Measurements from ENCODE around the gene IGFBP6. TPM values are rescaled to one million over a fixed set of nuclear protein-coding genes. Genes with fewer than 3 reads are reported as not detected.

Gene IGFBP6
- total and polyA plus RNA-seq, 4 donors: 1.6 to 17.6 (median 12.0) TPM

GRCh38 chr12:53055471-53056266 is 41.8 kb upstream of the IGFBP6 start:
- no peaks in the 10 kb centered on the region for H3K27me3 ChIP-seq (ENCODE audit: control insufficient read depth in 4 of 4, insufficient read depth in 4 of 4, low read length in 3 of 4)
- no peak overlapping the region for H3K9ac ChIP-seq (ENCODE audit: low read depth in 1 of 2, low read length in 2 of 2)
- H3K36me3 ChIP-seq (ENCODE audit: control insufficient read depth in 4 of 4, insufficient read depth in 3 of 4, low read depth in 1 of 4, low read length in 3 of 4): peaks cover 3 to 29% (median 23%) of the 10 kb centered on the region in 4 donors
- 85% methylated on average over 15 of the region's 15 CpGs for WGBS
- no peaks in the 10 kb centered on the region for H3K9me3 ChIP-seq (ENCODE audit: control insufficient read depth in 4 of 4, low read length in 3 of 4)
- H3K4me1 ChIP-seq (ENCODE audit: control insufficient read depth in 4 of 4, insufficient read depth in 4 of 4, low read length in 3 of 4): peaks cover 17 to 67% (median 39%) of the 10 kb centered on the region in 4 donors
- no peak for DNase-seq (ENCODE audit: low spot score)
- H3K4me3 ChIP-seq (ENCODE audit: low read depth in 1 of 3, low read length in 3 of 3): no peak overlapping the region
- H3K27ac ChIP-seq (ENCODE audit: low read depth in 1 of 2, low read length in 2 of 2): peak overlapping the region; percentile 6 to 17
- TF ChIP-seq HNF4G (IDR thresholded peaks at IDR 0.05) (no peak), ZBTB33 (IDR thresholded peaks at IDR 0.05) (no peak), CTCF (IDR thresholded peaks at IDR 0.05; ENCODE audit: low read depth, low read length, missing input control) (no peak), FOXA1 (IDR thresholded peaks at IDR 0.05) (no peak), TAF1 (conservative IDR thresholded peaks at IDR 0.05) (no peak), FOXA2 (IDR thresholded peaks at IDR 0.05) (no peak)

GRCh38 chr12:53056296-53056695 is 41.2 kb upstream of the IGFBP6 start:
- no peak overlapping the region for H3K4me3 ChIP-seq (ENCODE audit: low read depth in 1 of 3, low read length in 3 of 3)
- 89% methylated on average over 5 of the region's 5 CpGs for WGBS
- no peak for TF ChIP-seq GABPA (IDR thresholded peaks at IDR 0.05 in 1 of 2, conservative IDR thresholded peaks at IDR 0.05 in 1 of 2)
- no peak for TF ChIP-seq JUND (IDR thresholded peaks at IDR 0.05)
- TF ChIP-seq MAX (IDR thresholded peaks at IDR 0.05): no peak
- TF ChIP-seq REST (IDR thresholded peaks at IDR 0.05): no peak
- TF ChIP-seq ZBTB33 (IDR thresholded peaks at IDR 0.05): no peak
- no peak for TF ChIP-seq YY1 (IDR thresholded peaks at IDR 0.05)
- no peak for TF ChIP-seq NR2F2 (IDR thresholded peaks at IDR 0.05)
- TF ChIP-seq FOXA1 (IDR thresholded peaks at IDR 0.05): no peak
- TF ChIP-seq SP1 (IDR thresholded peaks at IDR 0.05): no peak
- no peak for TF ChIP-seq ATF3 (IDR thresholded peaks at IDR 0.05)
- no peak for DNase-seq (ENCODE audit: low spot score)
- peaks cover 3 to 29% (median 23%) of the 10 kb centered on the region in 4 donors for H3K36me3 ChIP-seq (ENCODE audit: control insufficient read depth in 4 of 4, insufficient read depth in 3 of 4, low read depth in 1 of 4, low read length in 3 of 4)
- H3K27me3 ChIP-seq (ENCODE audit: control insufficient read depth in 4 of 4, insufficient read depth in 4 of 4, low read length in 3 of 4): no peaks in the 10 kb centered on the region
- H3K9me3 ChIP-seq (ENCODE audit: control insufficient read depth in 4 of 4, low read length in 3 of 4): no peaks in the 10 kb centered on the region
- H3K27ac ChIP-seq (ENCODE audit: low read depth in 1 of 2, low read length in 2 of 2): no peak overlapping the region
- no peak overlapping the region for H3K9ac ChIP-seq (ENCODE audit: low read depth in 1 of 2, low read length in 2 of 2)
- H3K4me1 ChIP-seq (ENCODE audit: control insufficient read depth in 4 of 4, insufficient read depth in 4 of 4, low read length in 3 of 4): peaks cover 22 to 67% (median 41%) of the 10 kb centered on the region in 4 donors

Data from liver (tissue), 9 donors.